HG03469 (cell line): ENCODE results near the gene DAB2IP.

ENCODE experiments used
- ATAC-seq: cut with Tn5 transposase; IDR thresholded peaks from one replicate; pipeline ENCODE4 v1.9.1; 2021; ENCODE audit warnings: mild to moderate bottlenecking, moderate library complexity, moderate number of reproducible peaks; ENCODE audit not compliant: unreplicated experiment

The DAB2IP gene

GRCh38 chr9:121700165-121700831 lies 48.9 kb downstream of the DAB2IP start:
- ATAC-seq, result no peak

GRCh38 chr9:121700832-121701419 lies 49.5 kb downstream of the DAB2IP start:
- no peak for ATAC-seq

DNA sequence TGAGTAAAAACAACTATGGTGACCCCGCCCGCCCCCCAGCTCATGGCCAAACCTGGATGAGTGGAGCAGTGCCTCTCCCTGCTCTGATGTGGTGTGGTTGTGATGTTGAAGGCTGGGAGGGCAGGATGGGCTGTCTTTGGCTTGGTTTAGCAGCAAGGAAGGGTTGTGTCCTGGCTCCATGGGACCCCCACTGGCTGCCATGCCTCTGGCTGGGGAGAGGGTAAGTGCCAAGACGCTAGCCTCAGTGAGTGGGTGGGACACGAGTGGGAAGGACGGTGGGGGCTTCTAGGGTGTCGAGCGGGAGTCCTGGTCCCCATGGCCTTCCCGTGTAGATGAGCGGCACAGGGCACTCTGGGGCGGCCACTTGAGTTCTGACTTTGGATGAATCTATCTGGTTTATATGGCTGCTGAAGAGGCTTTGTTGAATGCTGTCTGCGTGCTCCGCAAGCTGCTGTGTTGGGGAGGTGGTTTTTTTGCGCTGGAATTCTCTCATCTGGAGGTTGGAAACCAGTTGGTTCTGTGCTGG lies 50.4 kb downstream of the DAB2IP start:
- ATAC-seq, result no peak

DNA sequence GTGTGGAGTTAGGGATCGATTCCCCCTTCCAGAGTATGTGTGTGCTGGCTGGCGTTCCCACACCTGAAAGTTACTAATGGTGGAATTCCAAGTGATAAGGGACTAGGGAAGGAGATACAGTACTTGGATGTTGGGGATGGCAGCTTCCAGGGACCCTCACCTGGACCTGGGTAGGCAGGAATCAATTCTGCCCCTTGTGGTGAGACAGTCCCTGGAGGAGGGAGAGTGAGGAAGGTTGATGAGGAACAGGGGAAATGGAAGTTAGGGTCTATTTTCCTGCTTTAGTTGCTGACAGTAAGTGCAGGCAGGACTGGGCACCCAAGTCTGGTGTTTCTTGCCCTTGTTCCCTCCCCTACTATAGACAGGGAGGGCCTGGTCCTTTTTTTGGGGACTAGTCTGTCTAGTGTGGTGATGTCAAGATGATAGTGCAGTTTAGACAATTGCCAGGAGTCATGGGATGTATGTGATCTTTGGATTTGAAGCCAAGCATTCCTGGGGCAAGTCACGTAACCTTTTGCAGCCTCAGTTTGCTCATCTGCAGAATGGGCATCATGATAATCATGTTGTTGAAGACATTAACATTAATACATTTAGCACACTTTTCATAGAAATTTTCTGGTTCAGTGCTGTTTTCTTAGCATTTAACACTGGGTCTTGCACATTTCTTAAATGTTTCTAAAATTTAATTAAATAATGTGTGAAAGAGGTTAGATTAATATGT lies 51.7 kb downstream of the DAB2IP start:
- no peak for ATAC-seq

GRCh38 chr9:121704281-121704680 lies 52.8 kb downstream of the DAB2IP start:
- ATAC-seq, result no peak

DNA sequence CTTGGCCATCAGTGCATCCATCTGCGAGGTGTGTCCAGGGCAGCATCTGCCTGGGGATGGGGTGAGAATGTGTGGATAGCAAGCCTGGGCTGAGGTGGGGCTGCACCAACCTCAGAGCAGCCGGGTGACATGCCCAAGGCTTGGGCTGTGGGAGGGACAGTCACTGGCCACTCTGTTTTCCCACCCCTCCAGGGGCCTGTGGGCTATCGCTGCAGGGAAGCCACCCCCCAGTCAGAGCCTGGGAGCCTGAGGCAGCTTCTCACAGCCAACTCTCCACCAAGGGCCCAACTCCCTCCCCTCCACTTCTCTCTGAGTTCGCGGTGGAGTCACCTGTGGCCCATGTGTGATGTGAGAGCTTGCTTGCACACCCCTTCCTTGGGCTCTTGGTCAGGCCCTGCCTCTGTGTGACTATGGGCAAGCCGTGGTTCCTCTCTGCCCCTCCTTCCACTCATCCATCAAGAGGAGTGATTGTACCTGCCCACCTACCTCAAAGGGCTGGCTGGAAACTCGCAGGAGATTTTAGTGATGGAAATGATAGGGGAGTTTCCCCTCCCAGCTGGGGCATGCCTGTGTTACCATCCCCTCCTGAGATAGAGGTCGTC lies 54.8 kb downstream of the DAB2IP start:
- no peak for ATAC-seq

GRCh38 chr9:121707477-121708424 lies 56.3 kb downstream of the DAB2IP start:
- peak; percentile 97 for ATAC-seq

DNA sequence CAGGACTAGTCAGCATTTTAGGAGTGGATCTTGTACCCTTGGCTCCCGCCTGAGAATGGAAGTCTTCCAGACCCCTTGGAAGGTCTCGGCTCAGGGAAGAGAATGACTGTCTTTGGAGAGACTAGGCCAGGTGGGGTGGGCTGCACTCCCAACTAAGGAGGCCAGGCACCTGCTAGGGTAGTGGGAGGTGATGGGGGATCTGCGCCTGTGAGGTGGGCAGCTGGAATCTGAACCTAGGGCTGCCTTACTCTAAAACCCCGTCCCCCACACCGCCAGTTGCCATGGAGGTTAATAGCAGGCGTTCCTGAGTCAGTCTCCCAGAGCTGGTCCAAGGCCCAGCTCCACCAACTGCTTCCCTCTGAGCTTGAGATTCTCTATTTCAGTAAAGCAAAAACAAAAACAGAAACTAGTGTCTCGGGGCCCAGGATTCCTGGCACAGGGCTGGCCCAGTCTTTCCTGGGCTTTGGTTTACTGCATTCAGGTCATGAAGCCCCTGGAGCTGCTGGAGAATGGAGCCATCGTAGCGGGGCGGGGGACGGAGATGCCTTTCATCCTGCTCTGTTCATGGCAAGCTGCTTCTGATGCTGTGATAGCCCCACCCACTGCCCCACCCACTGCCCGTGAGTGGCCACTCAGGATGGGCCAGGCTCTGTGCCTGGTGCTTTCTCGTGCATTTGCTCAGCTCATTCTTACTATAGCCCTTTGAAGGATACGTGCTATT lies 57.5 kb downstream of the DAB2IP start:
- no peak for ATAC-seq

GRCh38 chr9:121709798-121710197 lies 58.4 kb downstream of the DAB2IP start:
- no peak for ATAC-seq

DNA sequence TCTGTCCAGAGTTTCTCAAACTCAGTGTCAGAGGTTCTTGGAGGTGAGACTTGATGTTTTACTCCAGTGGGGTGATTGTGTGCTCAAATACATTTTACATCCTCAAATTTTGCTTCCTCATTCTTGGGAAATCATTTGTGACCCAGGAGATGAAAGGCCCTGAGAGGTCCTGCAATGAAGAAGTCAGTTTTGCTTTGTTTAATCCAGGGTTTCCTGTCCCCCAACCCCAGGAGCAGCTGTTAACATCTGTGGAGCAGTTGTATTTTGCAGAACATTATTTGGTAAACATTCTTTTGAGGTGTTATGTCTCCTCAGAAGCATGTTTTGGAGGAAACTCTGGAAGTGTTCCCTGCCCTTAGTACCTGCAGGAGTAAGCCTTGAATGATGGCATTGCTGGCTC lies 59.8 kb downstream of the DAB2IP start:
- ATAC-seq, result no peak

DNA sequence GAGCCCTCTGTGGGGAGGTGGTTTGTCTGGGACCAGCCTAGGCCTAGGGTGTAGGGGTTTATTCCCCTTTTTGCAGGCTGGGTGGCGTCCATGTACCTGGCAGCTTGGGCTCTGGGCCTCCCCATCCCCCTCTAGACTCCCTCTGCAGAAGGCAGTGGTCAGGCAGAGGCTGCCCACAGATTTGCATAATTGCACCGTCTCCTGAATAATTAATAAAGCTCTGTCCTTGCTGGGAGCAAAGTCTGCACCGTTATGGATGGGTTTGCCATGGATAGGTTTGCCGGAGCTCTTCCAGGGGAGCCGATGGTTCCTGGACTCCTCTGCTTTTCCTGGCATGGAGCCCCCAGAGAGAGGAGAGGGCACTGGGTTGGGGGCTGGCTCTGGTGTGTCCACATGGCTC lies 60.4 kb downstream of the DAB2IP start:
- no peak for ATAC-seq

GRCh38 chr9:121713400-121714070 lies 62.1 kb downstream of the DAB2IP start:
- ATAC-seq, result no peak

GRCh38 chr9:121714075-121714705 lies 62.8 kb downstream of the DAB2IP start:
- no peak for ATAC-seq

DNA sequence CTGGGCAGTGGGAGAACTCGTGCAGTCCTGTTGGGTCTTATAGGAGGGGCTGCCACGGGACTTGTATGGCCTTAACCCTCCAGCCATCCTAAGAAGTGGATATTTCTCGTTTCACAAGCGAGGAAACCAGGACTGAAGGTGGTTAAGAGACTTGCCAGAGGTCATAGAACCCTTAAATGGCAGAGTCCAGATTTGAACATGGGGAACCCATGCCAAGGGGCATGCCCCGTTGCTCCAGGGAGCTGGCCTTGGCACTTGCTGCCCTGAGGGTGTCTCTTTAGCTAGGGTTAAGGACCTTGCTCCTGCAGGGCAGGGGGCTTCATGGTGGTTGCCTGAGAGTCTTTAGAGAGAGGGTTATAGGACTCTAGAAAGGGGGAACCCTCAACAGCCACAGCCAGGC lies 63.4 kb downstream of the DAB2IP start:
- no peak for ATAC-seq

GRCh38 chr9:121717141-121717991 lies 65.9 kb downstream of the DAB2IP start:
- no peak for ATAC-seq

DNA sequence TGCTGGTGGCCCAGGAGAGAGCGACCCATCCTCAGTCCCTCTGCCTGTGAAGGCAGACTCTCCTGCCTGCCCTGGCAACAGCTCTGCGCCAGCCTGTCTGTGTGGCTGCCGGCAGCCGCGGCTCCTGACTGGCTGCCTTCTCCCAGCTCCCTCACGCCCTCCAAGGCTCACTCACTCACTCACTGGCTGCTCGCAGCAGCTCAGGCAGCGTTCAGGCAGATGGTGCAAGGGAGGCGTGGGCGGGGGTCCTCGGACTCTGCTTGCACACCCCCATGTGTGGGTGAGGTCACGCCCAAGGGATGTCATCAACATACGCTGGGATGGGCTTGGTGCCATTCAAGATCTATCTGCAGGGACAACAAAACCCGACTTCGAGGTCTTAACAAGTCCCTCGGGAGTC lies 66.7 kb downstream of the DAB2IP start:
- no peak for ATAC-seq

DNA sequence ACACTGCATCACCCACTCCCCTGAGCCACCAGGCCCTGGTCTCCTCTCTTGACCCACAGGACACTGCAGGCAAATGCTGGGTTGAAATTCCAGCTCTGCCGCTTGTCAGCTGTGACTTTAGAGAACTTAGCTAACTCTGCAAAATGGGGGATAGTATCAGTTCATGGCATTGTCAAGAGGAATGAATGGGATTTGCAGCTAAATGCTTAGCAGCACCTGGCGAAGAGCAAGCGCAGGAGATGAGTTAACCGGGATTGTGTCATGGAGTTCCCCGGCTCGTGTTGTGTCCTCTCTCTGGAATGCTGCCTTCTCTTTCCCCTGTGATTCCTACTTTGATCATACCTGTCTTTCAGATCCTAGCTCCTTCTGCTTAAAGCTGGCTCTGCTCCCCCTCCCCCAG lies 67.1 kb downstream of the DAB2IP start:
- ATAC-seq, result no peak
